ENCODE results near the gene FLII.

DNA sequence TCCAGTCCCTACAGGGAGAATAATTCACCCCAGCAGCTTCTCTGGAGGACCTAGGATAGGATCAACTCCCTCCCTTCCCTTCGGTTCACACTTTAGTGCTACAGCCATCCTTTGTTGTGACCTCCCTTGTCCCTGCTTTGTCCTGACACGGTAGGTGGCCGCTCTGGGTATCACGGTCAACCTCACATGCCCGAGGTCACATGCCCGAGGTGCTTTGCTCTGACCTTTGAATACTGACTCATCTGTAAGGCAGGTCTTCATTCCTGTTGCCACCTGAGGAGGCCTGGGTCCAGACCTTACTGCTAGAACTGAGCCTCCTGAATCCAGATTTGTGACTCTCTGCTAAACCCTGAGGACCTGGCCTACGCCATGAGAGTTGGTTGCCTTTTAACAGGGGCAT lies 55.2 kb downstream of the FLII start:
- TF ChIP-seq, protein P1, sequence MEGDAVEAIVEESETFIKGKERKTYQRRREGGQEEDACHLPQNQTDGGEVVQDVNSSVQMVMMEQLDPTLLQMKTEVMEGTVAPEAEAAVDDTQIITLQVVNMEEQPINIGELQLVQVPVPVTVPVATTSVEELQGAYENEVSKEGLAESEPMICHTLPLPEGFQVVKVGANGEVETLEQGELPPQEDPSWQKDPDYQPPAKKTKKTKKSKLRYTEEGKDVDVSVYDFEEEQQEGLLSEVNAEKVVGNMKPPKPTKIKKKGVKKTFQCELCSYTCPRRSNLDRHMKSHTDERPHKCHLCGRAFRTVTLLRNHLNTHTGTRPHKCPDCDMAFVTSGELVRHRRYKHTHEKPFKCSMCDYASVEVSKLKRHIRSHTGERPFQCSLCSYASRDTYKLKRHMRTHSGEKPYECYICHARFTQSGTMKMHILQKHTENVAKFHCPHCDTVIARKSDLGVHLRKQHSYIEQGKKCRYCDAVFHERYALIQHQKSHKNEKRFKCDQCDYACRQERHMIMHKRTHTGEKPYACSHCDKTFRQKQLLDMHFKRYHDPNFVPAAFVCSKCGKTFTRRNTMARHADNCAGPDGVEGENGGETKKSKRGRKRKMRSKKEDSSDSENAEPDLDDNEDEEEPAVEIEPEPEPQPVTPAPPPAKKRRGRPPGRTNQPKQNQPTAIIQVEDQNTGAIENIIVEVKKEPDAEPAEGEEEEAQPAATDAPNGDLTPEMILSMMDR (IDR thresholded peaks at IDR 0.05): no peak
- no peak for TF ChIP-seq POLR2A (IDR thresholded peaks at IDR 0.05)

All from vagina (tissue), 2 donors.